Measurements from ENCODE around the gene WWOX. TPM values are rescaled to one million over a fixed set of nuclear protein-coding genes. Genes with fewer than 3 reads are reported as not detected.
A peak's percentile ranks its signal among the peaks of the same experiment; 100 is the strongest.
"Not testable (repeated sequence)": the region's sequence is repeated elsewhere in the genome, so short reads cannot be mapped to it uniquely, and the experiment has no call there.

WWOX gene
- total RNA-seq, 1 donor from 2014 or later = 8.6 TPM

GRCh38 chr16:79257953-79258490 lies 1158.6 kb downstream of the WWOX start:
- DNase-seq (ENCODE audit: low spot score) = peak; percentile 63
- intact Hi-C loops (cut with DNase I) = no loop called here

- intact Hi-C loops (cut with DNase I) = not testable (repeated sequence)
- peak; percentile 47 for DNase-seq (ENCODE audit: low spot score)
These were observed 1161.4 kb downstream of the WWOX start for GRCh38 chr16:79260890-79261289.

- peak; percentile 74 for DNase-seq (ENCODE audit: low spot score)
- intact Hi-C loops (cut with DNase I) = no loop called here
These were observed 1162.1 kb downstream of the WWOX start for GRCh38 chr16:79261481-79261940.

GRCh38 chr16:79261944-79262552 lies 1162.6 kb downstream of the WWOX start:
- DNase-seq (ENCODE audit: low spot score) = peak; percentile 33
- intact Hi-C loops (cut with DNase I) = no loop called here

Other genes starting within 250 kb of the WWOX start
- gene CLEC3A, start 77.1 kb upstream of the WWOX start, total RNA-seq = not detected